ENCODE data around the gene SRRM4. TPM values are rescaled to one million over a fixed set of nuclear protein-coding genes. Genes with fewer than 3 reads are reported as not detected.

Gene SRRM4
- total RNA-seq, 4 donors from 2014 or later, result not detected

DNA sequence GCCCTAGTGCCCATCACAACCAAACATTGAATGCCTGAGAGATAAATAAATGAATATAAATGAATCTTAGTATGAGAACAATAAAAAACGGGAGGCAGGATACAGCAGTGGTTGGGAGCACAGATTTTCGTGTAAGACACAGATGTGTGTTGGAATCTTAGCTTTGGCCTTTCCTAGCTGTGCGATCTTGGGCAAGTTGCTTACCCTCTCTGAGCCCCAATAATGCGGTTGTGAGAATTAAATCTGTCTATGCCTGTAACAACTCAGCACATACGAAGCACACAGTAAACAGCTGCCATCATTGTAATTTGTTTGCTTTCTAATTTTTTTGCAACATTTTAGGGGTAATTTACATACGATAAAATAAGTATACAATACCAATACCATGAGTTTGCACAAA, 89.8 kb downstream of the SRRM4 start:
- WGBS, 2 donors, result 78 to 85% methylated on average over 6 of the region's 6 CpGs
- Histone ChIP-seq H3K27me3 (no peaks in the 10 kb centered on the region), H3K27ac (no peak overlapping the region), H3K4me1 (no peaks in the 10 kb centered on the region), H3K4me3 (no peak overlapping the region), H3K36me3 (no peaks in the 10 kb centered on the region), H3K9me3 (no peaks in the 10 kb centered on the region)
- no peak for DNase-seq (ENCODE audit: low spot score in 2 of 2)
- no peak for TF ChIP-seq POLR2A (IDR thresholded peaks at IDR 0.05)
- TF ChIP-seq, protein P1, sequence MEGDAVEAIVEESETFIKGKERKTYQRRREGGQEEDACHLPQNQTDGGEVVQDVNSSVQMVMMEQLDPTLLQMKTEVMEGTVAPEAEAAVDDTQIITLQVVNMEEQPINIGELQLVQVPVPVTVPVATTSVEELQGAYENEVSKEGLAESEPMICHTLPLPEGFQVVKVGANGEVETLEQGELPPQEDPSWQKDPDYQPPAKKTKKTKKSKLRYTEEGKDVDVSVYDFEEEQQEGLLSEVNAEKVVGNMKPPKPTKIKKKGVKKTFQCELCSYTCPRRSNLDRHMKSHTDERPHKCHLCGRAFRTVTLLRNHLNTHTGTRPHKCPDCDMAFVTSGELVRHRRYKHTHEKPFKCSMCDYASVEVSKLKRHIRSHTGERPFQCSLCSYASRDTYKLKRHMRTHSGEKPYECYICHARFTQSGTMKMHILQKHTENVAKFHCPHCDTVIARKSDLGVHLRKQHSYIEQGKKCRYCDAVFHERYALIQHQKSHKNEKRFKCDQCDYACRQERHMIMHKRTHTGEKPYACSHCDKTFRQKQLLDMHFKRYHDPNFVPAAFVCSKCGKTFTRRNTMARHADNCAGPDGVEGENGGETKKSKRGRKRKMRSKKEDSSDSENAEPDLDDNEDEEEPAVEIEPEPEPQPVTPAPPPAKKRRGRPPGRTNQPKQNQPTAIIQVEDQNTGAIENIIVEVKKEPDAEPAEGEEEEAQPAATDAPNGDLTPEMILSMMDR (IDR thresholded peaks at IDR 0.05), result no peak
- TF ChIP-seq EP300 (IDR thresholded peaks at IDR 0.05), result no peak

DNA sequence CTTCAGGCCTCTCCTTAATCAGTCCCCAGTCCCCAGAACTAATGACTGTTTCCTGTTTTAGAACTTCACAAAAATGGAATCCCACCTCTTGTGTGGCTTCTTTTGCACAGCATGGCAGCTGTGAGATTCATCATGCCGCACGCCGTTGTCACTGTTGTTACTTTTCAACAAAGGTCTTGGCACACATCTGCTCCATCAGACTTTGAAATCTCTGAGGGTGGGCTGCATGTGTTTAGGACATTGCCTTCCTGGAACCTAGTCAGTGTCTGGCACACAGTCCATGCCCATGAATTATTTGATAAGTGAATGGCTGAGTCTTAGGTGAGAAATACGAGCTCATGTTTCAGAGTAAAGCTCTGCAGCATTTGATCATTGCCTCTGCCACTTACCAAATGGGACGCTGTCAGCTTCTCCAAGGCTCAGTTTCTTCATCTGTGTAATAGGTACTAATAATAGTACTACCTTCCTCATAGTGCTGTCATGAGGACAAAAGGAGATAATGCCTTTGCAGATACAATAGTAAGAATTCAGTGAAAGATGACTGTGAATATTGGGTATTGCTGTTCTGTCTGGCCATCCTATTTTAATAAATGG, 90.4 kb downstream of the SRRM4 start:
- Histone ChIP-seq H3K9me3 (no peaks in the 10 kb centered on the region), H3K27ac (no peak overlapping the region), H3K27me3 (no peaks in the 10 kb centered on the region), H3K4me1 (no peaks in the 10 kb centered on the region), H3K4me3 (no peak overlapping the region), H3K36me3 (no peaks in the 10 kb centered on the region)
- WGBS, 2 donors, result 73 to 81% methylated on average over 5 of the region's 5 CpGs
- no peak for TF ChIP-seq POLR2A (IDR thresholded peaks at IDR 0.05)
- no peak for DNase-seq (ENCODE audit: low spot score in 2 of 2)

DNA sequence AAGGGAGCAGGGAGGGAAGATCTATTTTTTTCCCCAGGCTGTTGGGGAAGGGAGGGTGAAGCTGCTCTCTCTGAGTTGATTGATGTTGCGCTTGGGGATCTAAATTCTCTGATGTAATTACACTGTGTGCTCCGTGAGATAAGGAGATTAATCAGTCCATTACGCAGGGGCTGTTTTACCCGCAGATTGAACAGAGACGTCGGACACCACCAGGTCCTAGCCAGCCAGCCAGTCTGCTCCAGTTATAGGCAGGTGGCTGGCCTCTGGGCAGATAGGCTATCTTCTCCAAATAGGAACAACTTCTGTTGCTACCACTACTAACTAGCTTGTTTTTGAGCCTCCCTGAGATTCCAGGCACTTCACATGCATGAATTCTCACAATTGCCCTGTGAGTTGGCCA, 91.1 kb downstream of the SRRM4 start:
- TF ChIP-seq, protein P1 (IDR thresholded peaks at IDR 0.05), result no peak
- TF ChIP-seq EP300 (IDR thresholded peaks at IDR 0.05) (no peak), POLR2A (IDR thresholded peaks at IDR 0.05) (no peak)
- H3K27me3 ChIP-seq, result no peaks in the 10 kb centered on the region
- H3K4me1 ChIP-seq, result no peaks in the 10 kb centered on the region
- H3K27ac ChIP-seq, result no peak overlapping the region
- H3K9me3 ChIP-seq, result no peaks in the 10 kb centered on the region
- no peak overlapping the region for H3K4me3 ChIP-seq
- no peak for DNase-seq (ENCODE audit: low spot score in 2 of 2)
- WGBS, 2 donors, result 46 to 59% methylated on average over 6 of the region's 6 CpGs
- no peaks in the 10 kb centered on the region for H3K36me3 ChIP-seq

DNA sequence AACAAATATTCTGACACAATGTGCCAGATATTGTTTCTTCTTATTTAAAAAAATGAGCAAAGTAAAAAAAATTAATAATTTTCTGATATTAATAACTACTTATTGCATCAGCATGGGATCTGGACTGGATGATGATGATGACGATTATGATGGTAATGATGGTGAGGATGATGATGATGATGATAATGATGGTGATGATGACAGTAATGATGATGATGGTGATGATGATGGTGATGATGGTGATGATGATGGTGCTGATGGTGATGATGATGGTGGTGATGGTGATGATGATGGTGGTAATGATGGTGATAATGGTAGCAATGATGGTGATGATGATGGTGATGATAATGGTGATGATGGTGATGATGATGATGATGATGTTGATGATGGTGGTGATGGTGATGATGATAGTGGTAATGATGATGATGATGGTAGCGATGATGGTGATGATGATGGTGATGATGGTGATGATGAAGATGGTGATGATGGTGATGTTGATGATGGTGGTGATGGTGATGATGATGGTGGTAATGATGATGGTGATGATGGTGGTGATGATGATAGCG, 94.0 kb downstream of the SRRM4 start:
- H3K36me3 ChIP-seq, result no peaks in the 10 kb centered on the region

DNA sequence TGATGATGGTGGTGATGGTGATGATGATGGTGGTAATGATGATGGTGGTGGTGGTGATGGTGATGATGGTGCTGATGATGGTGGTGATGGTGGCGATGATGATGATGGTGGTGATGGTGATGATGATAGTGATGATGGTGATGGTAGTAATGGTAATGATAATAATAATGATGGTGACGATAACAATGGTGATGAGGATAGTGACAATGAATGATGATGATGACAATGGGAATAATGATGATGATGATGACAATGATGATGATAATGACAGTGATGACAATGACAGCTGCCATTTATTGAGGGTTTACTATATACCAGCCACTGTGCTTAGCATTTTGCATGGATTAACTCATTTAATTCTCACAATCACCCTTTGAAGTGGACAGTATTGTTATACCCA, 94.6 kb downstream of the SRRM4 start:
- WGBS, 2 donors, result 94 to 96% methylated on average over 2 of the region's 2 CpGs
- no peak overlapping the region for H3K27ac ChIP-seq
- no peak overlapping the region for H3K4me3 ChIP-seq
- TF ChIP-seq POLR2A (IDR thresholded peaks at IDR 0.05), result no peak
- TF ChIP-seq, protein P1 (IDR thresholded peaks at IDR 0.05), result no peak
- no peak for TF ChIP-seq EP300 (IDR thresholded peaks at IDR 0.05)
- H3K36me3 ChIP-seq, result no peaks in the 10 kb centered on the region
- H3K27me3 ChIP-seq, result no peaks in the 10 kb centered on the region
- H3K4me1 ChIP-seq, result no peaks in the 10 kb centered on the region
- DNase-seq (ENCODE audit: low spot score in 2 of 2), result no peak
- no peaks in the 10 kb centered on the region for H3K9me3 ChIP-seq

More for the DNA sequence above, 94.0 kb downstream of the SRRM4 start:
- Histone ChIP-seq H3K4me3 (no peak overlapping the region), H3K4me1 (no peaks in the 10 kb centered on the region), H3K27me3 (no peaks in the 10 kb centered on the region), H3K27ac (no peak overlapping the region), H3K9me3 (no peaks in the 10 kb centered on the region)
- DNase-seq (ENCODE audit: low spot score in 2 of 2), result no peak
- WGBS, 2 donors, result 49 to 78% methylated on average over 3 of the region's 3 CpGs
- TF ChIP-seq, protein P1 (IDR thresholded peaks at IDR 0.05), result no peak
- TF ChIP-seq POLR2A (IDR thresholded peaks at IDR 0.05) (no peak), EP300 (IDR thresholded peaks at IDR 0.05) (no peak)

All from tibial nerve (tissue), 4 donors.